GM23338 (cell line): Measurements from ENCODE around the gene ATP10A. TPM values are rescaled to one million over a fixed set of nuclear protein-coding genes. Genes with fewer than 3 reads are reported as not detected.

ENCODE experiments used
- ATAC-seq: fragments of 200-7000 bp; cut with Tn5 transposase; 3 replicates; pipeline ENCODE4 v1.9.1; 2020
- DNase-seq: peaks from one replicate; pipeline ENCODE4 v3.0.0-alpha.2; 2015; ENCODE audit warnings: low spot score
- H2AFZ ChIP-seq: fragments of 200-600 bp; sonication (generic); 2 replicates; pipeline ENCODE4 v1.8.0; 2016; ENCODE audit warnings: antibody characterized with exemption, mild to moderate bottlenecking, moderate library complexity
- H3F3A ChIP-seq: fragments of 200-600 bp; sonication (generic); replicated peaks from 2 replicates; pipeline ENCODE4 v1.8.0; 2017; ENCODE audit warnings: antibody characterized with exemption, mixed run types, low read depth
- H3K27ac ChIP-seq: fragments of 200-600 bp; sonication (generic); 2 replicates; pipeline ENCODE4 v1.6.1; 2016; ENCODE audit warnings: low read depth
- H3K27me3 ChIP-seq: fragments of 200-600 bp; sonication (generic); 2 replicates; pipeline ENCODE4 v1.8.0; 2016; ENCODE audit warnings: mild to moderate bottlenecking, mixed run types, moderate library complexity; ENCODE audit not compliant: insufficient read depth
- H3K36me3 ChIP-seq: fragments of 200-600 bp; sonication (generic); 2 replicates; pipeline ENCODE4 v1.8.0; 2016; ENCODE audit warnings: mild to moderate bottlenecking; ENCODE audit not compliant: insufficient read depth
- H3K4me1 ChIP-seq: fragments of 200-600 bp; sonication (generic); 2 replicates; pipeline ENCODE4 v1.8.0; 2016; ENCODE audit warnings: mild to moderate bottlenecking, moderate library complexity; ENCODE audit not compliant: insufficient read depth
- H3K4me2 ChIP-seq: fragments of 200-600 bp; sonication (generic); 2 replicates; pipeline ENCODE4 v1.7.1; 2017; ENCODE audit warnings: mixed run types
- H3K4me3 ChIP-seq: fragments of 200-600 bp; sonication (generic); 2 replicates; pipeline ENCODE4 v1.6.1; 2016; ENCODE audit warnings: mixed run types
- H3K79me2 ChIP-seq: fragments of 200-600 bp; sonication (generic); replicated peaks from 2 replicates; pipeline ENCODE4 v1.8.0; 2017; ENCODE audit warnings: mild to moderate bottlenecking; ENCODE audit not compliant: insufficient read depth
- H3K9me2 ChIP-seq: fragments of 200-600 bp; sonication (generic); 2 replicates; pipeline ENCODE4 v1.8.0; 2017; ENCODE audit not compliant: insufficient read depth
- H4K20me1 ChIP-seq: fragments of 200-600 bp; sonication (generic); replicated peaks from 2 replicates; pipeline ENCODE4 v1.8.0; 2017; ENCODE audit warnings: mild to moderate bottlenecking; ENCODE audit not compliant: insufficient read depth
- H3K27ac Mint-ChIP-seq: 2 replicates; pipeline ENCODE4 v1.8.0; 2020; ENCODE audit warnings: inconsistent platforms, mild to moderate bottlenecking, moderate library complexity, mixed read lengths
- H3K27me3 Mint-ChIP-seq: 3 replicates; pipeline ENCODE4 v1.8.0; 2022; ENCODE audit warnings: low read depth, mild to moderate bottlenecking, moderate library complexity, mixed read lengths, inconsistent platforms; ENCODE audit not compliant: insufficient read depth, poor library complexity
- H3K36me3 Mint-ChIP-seq: 3 replicates; pipeline ENCODE4 v1.8.0; 2021; ENCODE audit warnings: low read depth, mild to moderate bottlenecking, inconsistent platforms, moderate library complexity, mixed read lengths
- H3K4me1 Mint-ChIP-seq: 3 replicates; pipeline ENCODE4 v1.8.0; 2020; ENCODE audit warnings: mild to moderate bottlenecking, inconsistent platforms, mixed read lengths
- H3K4me3 Mint-ChIP-seq: 3 replicates; pipeline ENCODE4 v1.8.0; 2021; ENCODE audit warnings: moderate library complexity, mild to moderate bottlenecking, inconsistent platforms, mixed read lengths
- H3K9me3 Mint-ChIP-seq: 3 replicates; pipeline ENCODE4 v1.8.0; 2020; ENCODE audit warnings: moderate library complexity, mild to moderate bottlenecking, inconsistent platforms, mixed read lengths
- CREB1 ChIP-seq: fragments of 250-450 bp; sonication (Bioruptor Pico); IDR thresholded peaks from 2 replicates; pipeline ENCODE4 v1.5.0; 2020; ENCODE audit warnings: low read depth, mild to moderate bottlenecking, moderate library complexity
- CTCF ChIP-seq, 2 experiments: fragments of 200-600 bp in 1 of 2; sonication (generic) in 1 of 2; conservative IDR thresholded peaks; 2 replicates each; pipeline versions ENCODE4 v1.5.1 to v1.6.1; 2016 to 2017; ENCODE audit warnings: antibody characterized with exemption in 2 of 2, low read depth in 2 of 2, mild to moderate bottlenecking in 2 of 2, moderate library complexity in 1 of 2
- EZH2 ChIP-seq: fragments of 200-600 bp; sonication (generic); IDR thresholded peaks from one replicate; pipeline ENCODE4 v1.8.0; 2017; ENCODE audit warnings: antibody characterized with exemption, mild to moderate bottlenecking, low read depth; ENCODE audit not compliant: unreplicated experiment
- EZH2phosphoT487 ChIP-seq: fragments of 200-600 bp; sonication (generic); IDR thresholded peaks from one replicate; pipeline ENCODE4 v1.8.1; 2018; ENCODE audit warnings: antibody characterized with exemption; ENCODE audit not compliant: unreplicated experiment
- JUNB ChIP-seq: IDR thresholded peaks from one replicate; pipeline ENCODE4 v1.6.1; 2016; ENCODE audit warnings: antibody characterized with exemption; ENCODE audit not compliant: unreplicated experiment
- NANOG ChIP-seq: IDR thresholded peaks from 2 replicates; pipeline ENCODE4 v1.6.1; 2016; ENCODE audit warnings: antibody characterized with exemption, borderline replicate concordance
- POLR2AphosphoS5 ChIP-seq: IDR thresholded peaks from 2 replicates; pipeline ENCODE4 v1.6.1; 2016; ENCODE audit warnings: antibody characterized with exemption, low read depth
- REST ChIP-seq: IDR thresholded peaks from one replicate; pipeline ENCODE4 v1.6.1; 2018; ENCODE audit warnings: antibody characterized with exemption; ENCODE audit not compliant: unreplicated experiment
- STAT1 ChIP-seq: IDR thresholded peaks from one replicate; pipeline ENCODE4 v1.6.1; 2016; ENCODE audit warnings: antibody characterized with exemption; ENCODE audit not compliant: unreplicated experiment
- ZNF114 ChIP-seq: fragments of 250-450 bp; sonication (Bioruptor Pico); IDR thresholded peaks from 2 replicates; pipeline ENCODE4 v1.5.0; 2020; ENCODE audit warnings: mild to moderate bottlenecking, moderate library complexity
- ZNF331 ChIP-seq: fragments of 250-450 bp; sonication (Bioruptor Pico); IDR thresholded peaks from 2 replicates; pipeline ENCODE4 v1.5.0; 2020; ENCODE audit warnings: low read depth, mild to moderate bottlenecking, moderate library complexity
- polyA plus RNA-seq: library from polyadenylated mRNA; unstranded; fragments of >200 nt; fragmentation: Nextera tagmentation; extraction: Ambion mirVana; gene quantifications from 2 replicates; pipeline ENCODE4 v1.2.1, GENCODE V29; 2016
- total RNA-seq: library from RNA; depleted of rRNA; stranded (reverse); fragments of >200 nt; shearing (Covaris generic); gene quantifications from 2 replicates; pipeline ENCODE4 v1.2.3, GENCODE V29; 2014
- TF ChIP-seq, protein P1 (sequence below): IDR thresholded peaks from 2 replicates; pipeline ENCODE4 v1.6.1; 2016; ENCODE audit warnings: antibody characterized with exemption
- TF ChIP-seq, protein P2 (sequence below): fragments of 250-450 bp; sonication (Bioruptor Pico); IDR thresholded peaks from 2 replicates; pipeline ENCODE4 v1.5.0; 2020; ENCODE audit warnings: mild to moderate bottlenecking, moderate library complexity

ATP10A gene
- total and polyA plus RNA-seq, 2 experiments from 2014 or later: 0.36 to 5.6 TPM

DNA sequence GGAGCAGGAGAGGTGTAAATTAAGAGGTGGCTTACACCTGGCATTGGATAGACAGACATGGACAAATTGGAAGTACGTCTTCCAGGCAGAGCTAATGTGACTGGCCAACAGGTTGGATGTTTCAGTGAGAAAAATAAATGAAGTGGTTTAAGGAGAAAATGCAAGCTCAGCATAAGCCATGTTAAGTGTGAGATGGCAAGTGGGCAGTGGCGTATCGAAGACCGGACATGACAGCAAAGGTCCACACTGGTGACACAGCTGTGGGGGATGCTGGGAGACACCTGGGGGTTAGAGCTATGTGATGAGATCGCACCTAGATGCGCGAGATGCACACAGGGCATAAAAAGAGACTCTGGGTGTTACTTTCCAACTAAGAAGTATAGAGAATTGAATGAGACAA lies 3.7 kb upstream of the ATP10A start:
- DNase-seq: no peak
- no peak for TF ChIP-seq JUNB
- no peak for TF ChIP-seq STAT1
- no peak for TF ChIP-seq ZNF331 (CRISPR knock-in tag)
- no peak for TF ChIP-seq CTCF (conservative IDR thresholded peaks at IDR 0.05; ENCODE audit: low read depth in 2 of 2)
- no peak for TF ChIP-seq REST
- TF ChIP-seq NANOG: no peak
- no peak for TF ChIP-seq ZNF114 (CRISPR knock-in tag)
- TF ChIP-seq, protein P1, sequence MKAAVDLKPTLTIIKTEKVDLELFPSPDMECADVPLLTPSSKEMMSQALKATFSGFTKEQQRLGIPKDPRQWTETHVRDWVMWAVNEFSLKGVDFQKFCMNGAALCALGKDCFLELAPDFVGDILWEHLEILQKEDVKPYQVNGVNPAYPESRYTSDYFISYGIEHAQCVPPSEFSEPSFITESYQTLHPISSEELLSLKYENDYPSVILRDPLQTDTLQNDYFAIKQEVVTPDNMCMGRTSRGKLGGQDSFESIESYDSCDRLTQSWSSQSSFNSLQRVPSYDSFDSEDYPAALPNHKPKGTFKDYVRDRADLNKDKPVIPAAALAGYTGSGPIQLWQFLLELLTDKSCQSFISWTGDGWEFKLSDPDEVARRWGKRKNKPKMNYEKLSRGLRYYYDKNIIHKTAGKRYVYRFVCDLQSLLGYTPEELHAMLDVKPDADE: no peak
- no peak for TF ChIP-seq EZH2
- TF ChIP-seq, protein P2, sequence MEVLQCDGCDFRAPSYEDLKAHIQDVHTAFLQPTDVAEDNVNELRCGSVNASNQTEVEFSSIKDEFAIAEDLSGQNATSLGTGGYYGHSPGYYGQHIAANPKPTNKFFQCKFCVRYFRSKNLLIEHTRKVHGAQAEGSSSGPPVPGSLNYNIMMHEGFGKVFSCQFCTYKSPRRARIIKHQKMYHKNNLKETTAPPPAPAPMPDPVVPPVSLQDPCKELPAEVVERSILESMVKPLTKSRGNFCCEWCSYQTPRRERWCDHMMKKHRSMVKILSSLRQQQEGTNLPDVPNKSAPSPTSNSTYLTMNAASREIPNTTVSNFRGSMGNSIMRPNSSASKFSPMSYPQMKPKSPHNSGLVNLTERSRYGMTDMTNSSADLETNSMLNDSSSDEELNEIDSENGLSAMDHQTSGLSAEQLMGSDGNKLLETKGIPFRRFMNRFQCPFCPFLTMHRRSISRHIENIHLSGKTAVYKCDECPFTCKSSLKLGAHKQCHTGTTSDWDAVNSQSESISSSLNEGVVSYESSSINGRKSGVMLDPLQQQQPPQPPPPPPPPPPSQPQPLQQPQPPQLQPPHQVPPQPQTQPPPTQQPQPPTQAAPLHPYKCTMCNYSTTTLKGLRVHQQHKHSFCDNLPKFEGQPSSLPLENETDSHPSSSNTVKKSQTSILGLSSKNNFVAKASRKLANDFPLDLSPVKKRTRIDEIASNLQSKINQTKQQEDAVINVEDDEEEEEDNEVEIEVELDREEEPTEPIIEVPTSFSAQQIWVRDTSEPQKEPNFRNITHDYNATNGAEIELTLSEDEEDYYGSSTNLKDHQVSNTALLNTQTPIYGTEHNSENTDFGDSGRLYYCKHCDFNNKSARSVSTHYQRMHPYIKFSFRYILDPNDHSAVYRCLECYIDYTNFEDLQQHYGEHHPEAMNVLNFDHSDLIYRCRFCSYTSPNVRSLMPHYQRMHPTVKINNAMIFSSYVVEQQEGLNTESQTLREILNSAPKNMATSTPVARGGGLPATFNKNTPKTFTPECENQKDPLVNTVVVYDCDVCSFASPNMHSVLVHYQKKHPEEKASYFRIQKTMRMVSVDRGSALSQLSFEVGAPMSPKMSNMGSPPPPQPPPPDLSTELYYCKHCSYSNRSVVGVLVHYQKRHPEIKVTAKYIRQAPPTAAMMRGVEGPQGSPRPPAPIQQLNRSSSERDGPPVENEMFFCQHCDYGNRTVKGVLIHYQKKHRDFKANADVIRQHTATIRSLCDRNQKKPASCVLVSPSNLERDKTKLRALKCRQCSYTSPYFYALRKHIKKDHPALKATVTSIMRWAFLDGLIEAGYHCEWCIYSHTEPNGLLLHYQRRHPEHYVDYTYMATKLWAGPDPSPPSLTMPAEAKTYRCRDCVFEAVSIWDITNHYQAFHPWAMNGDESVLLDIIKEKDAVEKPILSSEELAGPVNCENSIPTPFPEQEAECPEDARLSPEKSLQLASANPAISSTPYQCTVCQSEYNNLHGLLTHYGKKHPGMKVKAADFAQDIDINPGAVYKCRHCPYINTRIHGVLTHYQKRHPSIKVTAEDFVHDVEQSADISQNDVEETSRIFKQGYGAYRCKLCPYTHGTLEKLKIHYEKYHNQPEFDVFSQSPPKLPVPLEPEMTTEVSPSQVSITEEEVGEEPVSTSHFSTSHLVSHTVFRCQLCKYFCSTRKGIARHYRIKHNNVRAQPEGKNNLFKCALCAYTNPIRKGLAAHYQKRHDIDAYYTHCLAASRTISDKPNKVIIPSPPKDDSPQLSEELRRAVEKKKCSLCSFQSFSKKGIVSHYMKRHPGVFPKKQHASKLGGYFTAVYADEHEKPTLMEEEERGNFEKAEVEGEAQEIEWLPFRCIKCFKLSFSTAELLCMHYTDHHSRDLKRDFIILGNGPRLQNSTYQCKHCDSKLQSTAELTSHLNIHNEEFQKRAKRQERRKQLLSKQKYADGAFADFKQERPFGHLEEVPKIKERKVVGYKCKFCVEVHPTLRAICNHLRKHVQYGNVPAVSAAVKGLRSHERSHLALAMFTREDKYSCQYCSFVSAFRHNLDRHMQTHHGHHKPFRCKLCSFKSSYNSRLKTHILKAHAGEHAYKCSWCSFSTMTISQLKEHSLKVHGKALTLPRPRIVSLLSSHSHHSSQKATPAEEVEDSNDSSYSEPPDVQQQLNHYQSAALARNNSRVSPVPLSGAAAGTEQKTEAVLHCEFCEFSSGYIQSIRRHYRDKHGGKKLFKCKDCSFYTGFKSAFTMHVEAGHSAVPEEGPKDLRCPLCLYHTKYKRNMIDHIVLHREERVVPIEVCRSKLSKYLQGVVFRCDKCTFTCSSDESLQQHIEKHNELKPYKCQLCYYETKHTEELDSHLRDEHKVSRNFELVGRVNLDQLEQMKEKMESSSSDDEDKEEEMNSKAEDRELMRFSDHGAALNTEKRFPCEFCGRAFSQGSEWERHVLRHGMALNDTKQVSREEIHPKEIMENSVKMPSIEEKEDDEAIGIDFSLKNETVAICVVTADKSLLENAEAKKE (CRISPR knock-in tag): no peak
- TF ChIP-seq POLR2AphosphoS5: no peak
- no peak for TF ChIP-seq EZH2phosphoT487
- no peak for TF ChIP-seq CREB1 (CRISPR knock-in tag)
- no peak overlapping the region for H3K4me3 Mint-ChIP-seq
- Histone ChIP-seq H3K4me1 (peaks cover 10% of the 10 kb centered on the region), H3K27me3 (peaks cover 36% of the 10 kb centered on the region), H3K27ac (no peak overlapping the region), H2AFZ (no peak overlapping the region), H3K9me2 (no peaks in the 10 kb centered on the region), H3F3A (0 out of 2 replicates have a peak, but pooled peaks cover 5% of the 10 kb centered on the region), H3K4me3 (no peak overlapping the region), H4K20me1 (no peaks in the 10 kb centered on the region), H3K79me2 (no peaks in the 10 kb centered on the region), H3K36me3 (no peaks in the 10 kb centered on the region), H3K4me2 (no peak overlapping the region)
- H3K27me3 Mint-ChIP-seq: peaks cover 32% of the 10 kb centered on the region
- no peak for ATAC-seq
- no peaks in the 10 kb centered on the region for H3K9me3 Mint-ChIP-seq
- H3K36me3 Mint-ChIP-seq: no peaks in the 10 kb centered on the region; the same call in 2 of the 3 replicates
- peaks cover 6% of the 10 kb centered on the region for H3K4me1 Mint-ChIP-seq
- H3K27ac Mint-ChIP-seq: no peak overlapping the region
